ENCODE data around the gene MADCAM1. TPM values are rescaled to one million over a fixed set of nuclear protein-coding genes. Genes with fewer than 3 reads are reported as not detected.
A peak's percentile ranks its signal among the peaks of the same experiment; 100 is the strongest.

The MADCAM1 gene
- total RNA-seq, 1 donor from 2014 or later = 0.18 TPM

DNA sequence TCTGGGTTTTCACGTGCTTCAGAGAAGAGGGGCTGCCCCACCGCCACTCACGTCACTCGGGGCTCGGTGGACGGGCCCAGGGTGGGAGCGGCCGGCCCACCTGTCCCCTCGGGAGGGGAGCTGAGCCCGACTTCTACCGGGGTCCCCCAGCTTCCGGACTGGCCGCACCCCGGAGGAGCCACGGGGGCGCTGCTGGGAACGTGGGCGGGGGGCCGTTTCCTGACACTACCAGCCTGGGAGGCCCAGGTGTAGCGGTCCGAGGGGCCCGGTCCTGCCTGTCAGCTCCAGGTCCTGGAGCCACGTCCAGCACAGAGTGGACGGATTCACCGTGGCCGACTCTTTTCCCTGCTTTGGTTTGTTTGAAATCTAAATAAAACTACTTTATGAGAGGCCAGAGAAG, 45.4 kb downstream of the MADCAM1 start:
- no peak overlapping the region for H3K27ac Mint-ChIP-seq
- intact Hi-C loops (cut with micrococcal nuclease) = no loop called here
- peaks cover 14% of the 10 kb centered on the region for H3K36me3 Mint-ChIP-seq (ENCODE audit: low read depth)
- no peaks in the 10 kb centered on the region for H3K27me3 Mint-ChIP-seq (ENCODE audit: insufficient read depth)
- H3K4me1 Mint-ChIP-seq (ENCODE audit: low read depth) = peaks cover 15% of the 10 kb centered on the region
- DNase-seq (ENCODE audit: low spot score) = no peak
- H3K4me3 Mint-ChIP-seq = no peak overlapping the region
- H3K9me3 Mint-ChIP-seq = no peaks in the 10 kb centered on the region

DNA sequence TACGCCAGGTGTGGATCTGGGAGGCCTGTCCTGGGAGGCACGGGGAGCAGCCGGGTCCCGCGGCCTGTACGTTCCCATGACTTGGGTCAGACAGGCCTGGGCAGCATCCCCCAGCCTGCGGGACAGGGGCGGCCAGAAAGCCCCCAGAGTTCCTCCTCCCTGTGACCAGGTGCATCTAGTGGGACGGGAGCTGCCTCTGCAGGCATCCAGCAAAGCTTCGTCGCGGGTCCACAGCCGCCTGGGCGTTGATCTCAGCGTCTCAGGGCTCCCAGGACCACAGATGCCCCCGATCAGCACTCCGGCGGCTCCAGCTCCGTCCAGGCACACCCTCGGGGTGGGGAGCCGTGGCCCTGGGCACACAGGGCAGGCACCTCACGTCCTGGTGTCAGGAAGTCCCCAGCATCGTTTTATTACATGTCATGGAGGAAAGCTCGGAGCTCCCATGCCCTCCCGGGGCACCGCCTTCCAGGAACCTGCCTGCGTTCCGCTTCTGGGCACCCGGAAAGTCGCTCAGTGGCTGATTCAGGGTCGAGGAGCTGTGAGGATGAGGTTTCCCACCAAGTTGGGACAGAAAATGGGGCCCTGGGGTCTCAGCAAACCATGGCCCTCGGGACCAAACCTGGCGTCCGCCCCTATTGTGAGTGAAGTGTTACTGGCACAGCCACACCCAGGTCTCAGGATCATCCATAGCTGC, 46.0 kb downstream of the MADCAM1 start:
- intact Hi-C loops (cut with micrococcal nuclease) = no loop called here
- H3K27me3 Mint-ChIP-seq (ENCODE audit: insufficient read depth) = no peaks in the 10 kb centered on the region
- DNase-seq (ENCODE audit: low spot score) = no peak

DNA sequence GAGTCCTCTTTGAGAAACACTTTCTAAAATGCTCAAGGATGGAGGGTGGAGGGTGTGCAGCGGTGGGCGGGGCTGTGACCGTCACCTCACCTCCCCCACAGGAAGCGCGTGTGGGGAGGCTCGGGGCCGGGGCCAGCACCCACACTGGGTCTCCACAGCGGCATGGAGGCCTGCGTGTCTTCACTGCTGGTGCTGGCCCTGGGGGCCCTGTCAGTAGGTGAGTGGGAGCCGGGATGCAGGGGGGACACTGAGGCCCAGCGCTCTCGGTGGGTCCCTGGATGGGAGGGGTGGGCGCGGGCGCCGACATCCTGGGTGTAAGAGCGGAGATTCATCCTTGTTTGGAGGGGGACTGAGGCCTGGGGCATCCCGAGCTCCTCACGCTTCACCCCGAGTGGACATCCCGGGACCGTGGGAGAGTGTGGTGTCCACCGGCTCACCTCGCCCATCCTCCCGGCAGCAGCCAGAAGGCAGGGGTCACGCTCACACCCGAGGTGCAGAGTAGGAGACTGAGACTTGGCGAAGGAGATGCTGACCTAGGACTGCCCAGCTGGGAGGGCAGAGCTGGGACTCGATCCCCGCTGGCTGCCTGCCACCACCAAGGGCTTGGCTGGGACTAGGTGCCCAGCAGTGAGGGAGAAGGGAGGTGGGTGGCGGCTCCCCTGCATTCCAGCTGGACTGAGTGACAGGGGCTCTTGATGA, 47.8 kb downstream of the MADCAM1 start, which contains the start of gene GZMM:
GZMM (plus strand) TSS at position 144 of the 699 bp plus-strand sequence; CDS start at position 163, 19 bp downstream.
- Mint-ChIP-seq H3K27ac (peak within 1 kb of the TSS; percentile 77), H3K4me1 (ENCODE audit: low read depth) (peaks cover 15% of the 10 kb centered on the region), H3K36me3 (ENCODE audit: low read depth) (peaks cover 9% of the 10 kb centered on the region), H3K27me3 (ENCODE audit: insufficient read depth) (no peaks in the 10 kb centered on the region), H3K9me3 (no peaks in the 10 kb centered on the region), H3K4me3 (peak within 1 kb of the TSS; percentile 84)
- peak; percentile 75 for DNase-seq (ENCODE audit: low spot score)
- intact Hi-C loops (cut with micrococcal nuclease) = no loop called here

More for the DNA sequence above, 46.0 kb downstream of the MADCAM1 start:
- no peaks in the 10 kb centered on the region for H3K9me3 Mint-ChIP-seq
- H3K36me3 Mint-ChIP-seq (ENCODE audit: low read depth) = peaks cover 14% of the 10 kb centered on the region
- no peak overlapping the region for H3K4me3 Mint-ChIP-seq
- peaks cover 15% of the 10 kb centered on the region for H3K4me1 Mint-ChIP-seq (ENCODE audit: low read depth)
- no peak overlapping the region for H3K27ac Mint-ChIP-seq

DNA sequence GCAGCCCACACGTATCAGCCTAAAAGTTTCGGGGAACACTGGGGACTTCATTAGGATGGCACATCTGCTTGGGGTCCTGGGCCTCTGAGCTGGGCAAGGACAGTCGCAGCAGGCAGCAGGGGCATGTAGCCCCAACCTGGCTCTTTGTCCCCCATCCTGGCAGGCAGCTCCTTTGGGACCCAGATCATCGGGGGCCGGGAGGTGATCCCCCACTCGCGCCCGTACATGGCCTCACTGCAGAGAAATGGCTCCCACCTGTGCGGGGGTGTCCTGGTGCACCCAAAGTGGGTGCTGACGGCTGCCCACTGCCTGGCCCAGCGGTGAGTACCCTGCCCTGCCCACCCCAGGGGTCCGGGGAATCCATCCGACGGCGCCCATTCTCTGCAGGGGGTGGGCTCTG, 50.8 kb downstream of the MADCAM1 start:
- no peak for DNase-seq (ENCODE audit: low spot score)

DNA sequence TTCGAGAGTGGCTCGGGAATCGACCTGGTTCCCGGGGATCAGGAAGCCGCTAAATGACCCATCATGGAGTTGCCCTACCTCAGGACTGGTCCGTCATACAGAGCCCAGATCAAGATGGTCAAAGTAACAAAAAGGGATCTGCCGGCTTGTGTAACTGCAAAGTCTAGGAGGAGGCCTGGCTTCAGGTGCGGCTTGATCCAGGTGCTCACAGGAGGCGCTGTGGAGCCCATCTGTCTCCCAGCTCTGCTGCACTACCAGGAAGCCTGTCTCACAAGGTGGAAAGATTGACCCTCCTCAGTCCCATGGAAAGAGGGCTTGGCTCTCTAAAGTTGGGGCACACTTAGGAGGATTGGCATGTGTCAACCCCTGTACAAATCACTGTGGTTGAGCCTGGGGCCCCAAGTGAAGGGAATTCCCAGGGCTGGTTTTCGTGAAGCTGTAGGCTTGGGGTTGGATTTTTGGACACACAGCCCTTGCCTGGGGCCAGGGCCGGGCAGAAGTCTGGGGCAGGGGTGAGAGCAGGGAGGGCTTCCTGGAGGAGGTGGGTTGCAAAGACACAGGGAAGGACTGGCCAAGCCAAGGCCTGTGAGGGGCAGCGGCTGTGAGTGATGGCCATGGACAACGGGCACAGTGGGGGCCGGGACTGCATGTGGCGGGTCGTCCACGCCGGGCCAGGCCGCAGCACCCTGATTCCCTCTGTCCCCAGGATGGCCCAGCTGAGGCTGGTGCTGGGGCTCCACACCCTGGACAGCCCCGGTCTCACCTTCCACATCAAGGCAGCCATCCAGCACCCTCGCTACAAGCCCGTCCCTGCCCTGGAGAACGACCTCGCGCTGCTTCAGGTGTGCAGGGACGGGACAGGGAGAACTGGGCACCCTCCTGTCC, 51.8 kb downstream of the MADCAM1 start:
- H3K4me3 Mint-ChIP-seq = no peak overlapping the region
- H3K36me3 Mint-ChIP-seq (ENCODE audit: low read depth) = peaks cover 9% of the 10 kb centered on the region
- H3K27ac Mint-ChIP-seq = no peak overlapping the region
- H3K27me3 Mint-ChIP-seq (ENCODE audit: insufficient read depth) = no peaks in the 10 kb centered on the region
- H3K9me3 Mint-ChIP-seq = no peaks in the 10 kb centered on the region
- no peak for DNase-seq (ENCODE audit: low spot score)
- intact Hi-C loops (cut with micrococcal nuclease) = no loop called here
- peaks cover 14% of the 10 kb centered on the region for H3K4me1 Mint-ChIP-seq (ENCODE audit: low read depth)

More for the DNA sequence above, 50.8 kb downstream of the MADCAM1 start:
- Mint-ChIP-seq H3K4me3 (no peak overlapping the region), H3K27me3 (ENCODE audit: insufficient read depth) (no peaks in the 10 kb centered on the region), H3K9me3 (no peaks in the 10 kb centered on the region), H3K36me3 (ENCODE audit: low read depth) (peaks cover 9% of the 10 kb centered on the region), H3K4me1 (ENCODE audit: low read depth) (peaks cover 15% of the 10 kb centered on the region), H3K27ac (no peak overlapping the region)
- intact Hi-C loops (cut with micrococcal nuclease) = no loop called here

DNA sequence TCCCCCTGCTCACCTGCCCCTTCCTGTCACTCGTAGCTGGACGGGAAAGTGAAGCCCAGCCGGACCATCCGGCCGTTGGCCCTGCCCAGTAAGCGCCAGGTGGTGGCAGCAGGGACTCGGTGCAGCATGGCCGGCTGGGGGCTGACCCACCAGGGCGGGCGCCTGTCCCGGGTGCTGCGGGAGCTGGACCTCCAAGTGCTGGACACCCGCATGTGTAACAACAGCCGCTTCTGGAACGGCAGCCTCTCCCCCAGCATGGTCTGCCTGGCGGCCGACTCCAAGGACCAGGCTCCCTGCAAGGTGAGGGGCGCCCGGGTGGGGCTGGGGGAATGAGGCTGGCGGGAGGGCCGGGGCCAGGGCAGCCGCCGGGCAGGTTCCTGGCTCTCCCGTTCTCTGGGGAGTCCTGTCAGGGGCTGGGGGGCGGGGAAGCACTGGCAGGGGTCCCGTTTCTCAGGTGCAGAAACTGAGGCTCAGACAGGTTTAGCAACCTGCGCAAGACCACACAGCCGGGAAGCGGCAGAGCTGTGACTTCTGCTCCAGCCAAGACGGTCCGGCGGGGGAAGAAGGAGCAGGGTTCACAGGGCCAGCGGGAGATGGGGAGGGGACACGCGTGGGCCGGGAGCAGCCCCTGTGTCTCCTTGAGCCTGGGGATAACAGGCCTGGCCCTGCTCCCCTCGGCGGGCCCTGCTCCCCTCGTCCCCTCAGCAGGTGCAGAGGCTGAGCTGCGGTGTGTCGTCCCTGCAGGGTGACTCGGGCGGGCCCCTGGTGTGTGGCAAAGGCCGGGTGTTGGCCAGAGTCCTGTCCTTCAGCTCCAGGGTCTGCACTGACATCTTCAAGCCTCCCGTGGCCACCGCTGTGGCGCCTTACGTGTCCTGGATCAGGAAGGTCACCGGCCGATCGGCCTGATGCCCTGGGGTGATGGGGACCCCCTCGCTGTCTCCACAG, 52.9 kb downstream of the MADCAM1 start:
- no peak overlapping the region for H3K27ac Mint-ChIP-seq
- H3K27me3 Mint-ChIP-seq (ENCODE audit: insufficient read depth) = no peaks in the 10 kb centered on the region
- intact Hi-C loops (cut with micrococcal nuclease) = no loop called here
- no peaks in the 10 kb centered on the region for H3K9me3 Mint-ChIP-seq
- DNase-seq (ENCODE audit: low spot score) = no peak
- H3K36me3 Mint-ChIP-seq (ENCODE audit: low read depth) = peaks cover 2% of the 10 kb centered on the region
- peaks cover 9% of the 10 kb centered on the region for H3K4me1 Mint-ChIP-seq (ENCODE audit: low read depth)
- H3K4me3 Mint-ChIP-seq = no peak overlapping the region

DNA sequence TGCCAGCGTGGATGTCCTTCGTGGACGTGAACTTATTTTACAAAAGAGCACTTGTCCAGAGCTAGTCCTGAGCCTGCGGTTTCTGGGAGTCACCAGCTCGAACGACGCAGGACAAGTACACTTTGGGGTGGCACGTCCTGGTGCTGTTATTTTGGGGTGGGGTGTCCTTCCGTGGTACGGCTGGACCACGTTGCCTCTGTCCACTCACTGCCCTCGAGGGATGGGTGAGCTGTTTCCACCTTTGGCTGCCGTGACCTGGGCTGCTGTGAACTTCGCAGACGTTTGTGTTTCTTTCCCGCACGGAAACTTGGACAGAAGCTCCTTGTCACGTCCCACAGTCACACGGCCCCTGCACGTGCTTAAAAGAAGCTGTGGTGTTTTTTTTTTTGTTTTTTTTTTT, 58.5 kb downstream of the MADCAM1 start:
- H3K4me3 Mint-ChIP-seq = no peak overlapping the region
- no peaks in the 10 kb centered on the region for H3K36me3 Mint-ChIP-seq (ENCODE audit: low read depth)
- no peaks in the 10 kb centered on the region for H3K27me3 Mint-ChIP-seq (ENCODE audit: insufficient read depth)
- H3K4me1 Mint-ChIP-seq (ENCODE audit: low read depth) = no peaks in the 10 kb centered on the region
- no peak overlapping the region for H3K27ac Mint-ChIP-seq
- no peaks in the 10 kb centered on the region for H3K9me3 Mint-ChIP-seq
- DNase-seq (ENCODE audit: low spot score) = no peak
- intact Hi-C loops (cut with micrococcal nuclease) = no loop called here

Other genes starting within 250 kb of the MADCAM1 start
- 0.16 and 0.34 TPM in 2 replicates for gene PLPP2, start 205.1 kb upstream of the MADCAM1 start, total RNA-seq
- gene MIER2, start 151.7 kb upstream of the MADCAM1 start, total RNA-seq = 32.0 and 34.2 TPM in 2 replicates
- gene C2CD4C, start 87.3 kb upstream of the MADCAM1 start, total RNA-seq = 0.08 and 0.15 TPM in 2 replicates
- gene SHC2, start 35.5 kb upstream of the MADCAM1 start, total RNA-seq = not detected in 2 replicates
- gene TPGS1, start 11.0 kb downstream of the MADCAM1 start, total RNA-seq = 17.6 and 18.2 TPM in 2 replicates
- gene CDC34, start 35.3 kb downstream of the MADCAM1 start, total RNA-seq = 56.6 and 58.2 TPM in 2 replicates
- gene GZMM, start 47.6 kb downstream of the MADCAM1 start, total RNA-seq = 52.7 and 55.6 TPM in 2 replicates
- gene BSG, start 76.1 kb downstream of the MADCAM1 start, total RNA-seq = 307 and 308 TPM in 2 replicates
- 1.1 and 1.2 TPM in 2 replicates for gene HCN2, start 93.4 kb downstream of the MADCAM1 start, total RNA-seq
- gene POLRMT, start 137.1 kb downstream of the MADCAM1 start, total RNA-seq = 103 and 104 TPM in 2 replicates
- not detected in 2 replicates for gene FGF22, start 143.4 kb downstream of the MADCAM1 start, total RNA-seq
- gene RNF126, start 166.7 kb downstream of the MADCAM1 start, total RNA-seq = 107 and 110 TPM in 2 replicates
- gene FSTL3, start 179.9 kb downstream of the MADCAM1 start, total RNA-seq = 5.5 and 5.6 TPM in 2 replicates
- gene PRSS57, start 199.0 kb downstream of the MADCAM1 start, total RNA-seq = not detected in 2 replicates
- 0.18 TPM in 1 of 2 replicates, not detected in the other for gene PALM, start 212.4 kb downstream of the MADCAM1 start, total RNA-seq